Activated T-helper 2 cell treated with anti-CD3 and anti-CD28 coated beads, Interferon-gamma antibody, Interleukin-2, Interleukin-4, amounts not matched to agents 10 μg/mL and 5 μg/mL and 100 μg/mL, durations not matched to agents 14 hours and 24 hours and 36 hours (primary cell): Measurements from ENCODE around the gene NRDC. TPM values are rescaled to one million over a fixed set of nuclear protein-coding genes. Genes with fewer than 3 reads are reported as not detected.
A peak's percentile ranks its signal among the peaks of the same experiment; 100 is the strongest.
"Not testable (repeated sequence)": the region's sequence is repeated elsewhere in the genome, so short reads cannot be mapped to it uniquely, and the experiment has no call there.

Experiments used
- DNase-seq: peaks from one replicate; pipeline ENCODE4 v3.0.0; 2021; ENCODE audit warnings: low spot score
- H3K27ac Mint-ChIP-seq: one replicate; pipeline ENCODE4 v1.8.0; 2021; ENCODE audit warnings: mixed read lengths
- H3K27me3 Mint-ChIP-seq: one replicate; pipeline ENCODE4 v1.8.0; 2021; ENCODE audit warnings: low read depth, mixed read lengths
- H3K36me3 Mint-ChIP-seq: one replicate; pipeline ENCODE4 v1.8.0; 2021; ENCODE audit warnings: low read depth, mixed read lengths
- H3K4me1 Mint-ChIP-seq: one replicate; pipeline ENCODE4 v1.8.0; 2021; ENCODE audit warnings: low read depth, mixed read lengths
- H3K4me3 Mint-ChIP-seq: one replicate; pipeline ENCODE4 v1.8.0; 2021; ENCODE audit warnings: low read depth, mild to moderate bottlenecking, moderate library complexity, mixed read lengths
- H3K9me3 Mint-ChIP-seq: one replicate; pipeline ENCODE4 v1.8.0; 2021; ENCODE audit warnings: mixed read lengths
- intact Hi-C: fragments of 100-400 bp; cut with micrococcal nuclease; formaldehyde crosslinking; loops from one replicate; pipeline ENCODE4 v1.15.1; 2023
- total RNA-seq: library from RNA; stranded (reverse); gene quantifications from 2 replicates; pipeline ENCODE4 v1.2.3, GENCODE V29; 2022

NRDC gene
- total RNA-seq, 1 donor from 2014 or later: 182 TPM

GRCh38 chr1:51907079-51907702 lies 28.7 kb upstream of the NRDC start:
- intact Hi-C loops: no loop called here
- Mint-ChIP-seq H3K27ac (no peak overlapping the region), H3K9me3 (peaks cover 4% of the 10 kb centered on the region), H3K4me1 (no peaks in the 10 kb centered on the region), H3K4me3 (no peak overlapping the region), H3K27me3 (peaks cover 19% of the 10 kb centered on the region), H3K36me3 (no peaks in the 10 kb centered on the region)
- no peak for DNase-seq

- intact Hi-C loops: no loop called here
- Mint-ChIP-seq H3K36me3 (no peaks in the 10 kb centered on the region), H3K4me1 (no peaks in the 10 kb centered on the region), H3K9me3 (peaks cover 4% of the 10 kb centered on the region), H3K4me3 (no peak overlapping the region), H3K27ac (no peak overlapping the region), H3K27me3 (peaks cover 18% of the 10 kb centered on the region)
- no peak for DNase-seq
Observed at GRCh38 chr1:51906306-51907078, 28.0 kb upstream of the NRDC start.

- no peak overlapping the region for H3K27ac Mint-ChIP-seq
- H3K27me3 Mint-ChIP-seq: peaks cover 20% of the 10 kb centered on the region
- no peaks in the 10 kb centered on the region for H3K4me1 Mint-ChIP-seq
- intact Hi-C loops: no loop called here
- no peak overlapping the region for H3K4me3 Mint-ChIP-seq
- DNase-seq: no peak
- no peaks in the 10 kb centered on the region for H3K36me3 Mint-ChIP-seq
- H3K9me3 Mint-ChIP-seq: peaks cover 4% of the 10 kb centered on the region
Observed at GRCh38 chr1:51902456-51902855, 23.9 kb upstream of the NRDC start.

GRCh38 chr1:51901151-51901550 lies 22.6 kb upstream of the NRDC start:
- peaks cover 19% of the 10 kb centered on the region for H3K27me3 Mint-ChIP-seq
- peaks cover 5% of the 10 kb centered on the region for H3K4me1 Mint-ChIP-seq
- H3K36me3 Mint-ChIP-seq: no peaks in the 10 kb centered on the region
- H3K4me3 Mint-ChIP-seq: no peak overlapping the region
- intact Hi-C loops: no loop called here
- no peak for DNase-seq
- H3K9me3 Mint-ChIP-seq: no peaks in the 10 kb centered on the region
- no peak overlapping the region for H3K27ac Mint-ChIP-seq

DNA sequence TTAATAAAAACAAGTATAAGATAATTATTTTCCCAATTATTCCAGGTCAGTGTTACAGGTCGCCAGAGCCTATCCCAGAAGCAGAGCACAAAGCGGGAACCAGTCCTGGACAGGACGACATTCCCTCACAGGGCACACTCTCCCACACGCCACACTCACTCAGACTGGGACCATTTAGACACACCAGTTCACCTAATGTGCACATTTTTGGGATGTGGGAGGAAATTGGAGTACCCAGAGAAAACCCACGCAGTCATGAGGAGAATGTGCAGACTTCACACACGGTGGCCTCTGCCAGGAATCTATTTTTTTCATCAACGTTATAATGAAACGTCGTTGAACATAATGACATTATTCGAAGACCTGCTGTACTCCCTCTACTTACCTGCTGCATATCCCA lies 20.5 kb upstream of the NRDC start:
- intact Hi-C loops: no loop called here
- H3K4me1 Mint-ChIP-seq: peaks cover 5% of the 10 kb centered on the region
- no peaks in the 10 kb centered on the region for H3K36me3 Mint-ChIP-seq
- DNase-seq: no peak
- no peak overlapping the region for H3K4me3 Mint-ChIP-seq
- H3K27me3 Mint-ChIP-seq: peaks cover 31% of the 10 kb centered on the region
- no peak overlapping the region for H3K27ac Mint-ChIP-seq
- H3K9me3 Mint-ChIP-seq: no peaks in the 10 kb centered on the region

- no peaks in the 10 kb centered on the region for H3K36me3 Mint-ChIP-seq
- H3K9me3 Mint-ChIP-seq: no peaks in the 10 kb centered on the region
- no peak for DNase-seq
- H3K27ac Mint-ChIP-seq: no peak overlapping the region
- peaks cover 39% of the 10 kb centered on the region for H3K27me3 Mint-ChIP-seq
- H3K4me1 Mint-ChIP-seq: peaks cover 5% of the 10 kb centered on the region
- intact Hi-C loops: no loop called here
- H3K4me3 Mint-ChIP-seq: no peak overlapping the region
Observed at GRCh38 chr1:51898090-51898734, 19.7 kb upstream of the NRDC start.

GRCh38 chr1:51897699-51898031 lies 19.1 kb upstream of the NRDC start:
- Mint-ChIP-seq H3K4me1 (peaks cover 5% of the 10 kb centered on the region), H3K4me3 (no peak overlapping the region), H3K27me3 (peaks cover 44% of the 10 kb centered on the region), H3K36me3 (no peaks in the 10 kb centered on the region), H3K27ac (no peak overlapping the region), H3K9me3 (no peaks in the 10 kb centered on the region)
- intact Hi-C loops: loop anchor here (1.0 kb wide), 1 partner anchor 105 kb away; no protein-coding TSS in a partner anchor
- DNase-seq: no peak

- intact Hi-C loops, H3K27ac Mint-ChIP-seq, H3K4me3 Mint-ChIP-seq, H3K9me3 Mint-ChIP-seq, H3K4me1 Mint-ChIP-seq, H3K36me3 Mint-ChIP-seq, DNase-seq: not testable (repeated sequence)
- H3K27me3 Mint-ChIP-seq: peaks cover 57% of the 10 kb centered on the region
Observed at GRCh38 chr1:51894748-51895147, 16.2 kb upstream of the NRDC start.

DNA sequence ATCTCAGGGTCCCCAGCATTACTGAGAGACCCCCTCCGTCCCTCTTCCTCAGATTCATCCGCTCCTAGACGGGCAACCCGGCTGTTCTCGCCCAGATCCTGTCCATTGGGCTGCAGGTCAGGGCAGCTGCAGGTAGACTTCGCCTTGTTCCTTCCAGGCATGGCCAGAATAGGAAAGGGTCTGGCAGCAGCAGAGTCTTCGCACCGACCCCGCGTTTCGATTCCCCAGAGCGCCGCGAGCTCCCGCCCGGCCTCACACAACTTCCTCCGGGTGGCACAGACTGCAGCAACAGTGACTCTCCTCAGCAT lies 265 bp downstream of the NRDC start:
- no peaks in the 10 kb centered on the region for H3K9me3 Mint-ChIP-seq
- intact Hi-C loops: loop anchor here (1.0 to 10.0 kb wide), 4 partner anchors 36 to 526 kb away; partner anchors contain the start of genes ORC1, PRPF38A and TXNDC12
- H3K27ac Mint-ChIP-seq: no peak overlapping the region
- no peak overlapping the region for H3K4me3 Mint-ChIP-seq
- DNase-seq: no peak
- peaks cover 8% of the 10 kb centered on the region for H3K27me3 Mint-ChIP-seq
- H3K36me3 Mint-ChIP-seq: peaks cover 23% of the 10 kb centered on the region
- H3K4me1 Mint-ChIP-seq: peaks cover 34% of the 10 kb centered on the region

- Mint-ChIP-seq H3K4me1 (peaks cover 32% of the 10 kb centered on the region), H3K9me3 (no peaks in the 10 kb centered on the region), H3K27me3 (peaks cover 2% of the 10 kb centered on the region), H3K27ac (no peak overlapping the region), H3K36me3 (peaks cover 26% of the 10 kb centered on the region), H3K4me3 (no peak overlapping the region)
- DNase-seq: no peak
- intact Hi-C loops: loop anchor here (1.0 to 10.0 kb wide), 4 partner anchors 35 to 527 kb away; partner anchors contain the start of genes ORC1, PRPF38A and TXNDC12
Observed at GRCh38 chr1:51877434-51878307, 856 bp downstream of the NRDC start.

DNA sequence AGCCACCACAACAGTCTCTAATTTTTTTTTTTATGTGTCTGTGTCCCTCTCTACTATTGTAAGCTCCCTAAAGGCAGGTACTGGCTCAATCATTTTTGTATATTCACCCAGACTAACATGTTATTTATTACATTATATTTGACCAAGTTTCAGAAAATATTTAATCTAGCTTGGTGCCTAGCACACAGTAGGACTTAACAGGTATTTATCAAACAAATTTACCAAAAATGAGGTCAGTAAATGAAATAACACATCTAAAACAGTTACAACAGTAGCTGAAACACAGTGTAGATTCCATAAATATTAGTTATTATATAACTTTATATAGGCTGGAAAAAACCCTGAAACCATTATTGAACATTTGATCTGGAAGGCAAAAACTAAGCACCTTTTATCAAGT lies 2.7 kb downstream of the NRDC start:
- no peaks in the 10 kb centered on the region for H3K27me3 Mint-ChIP-seq
- no peak for DNase-seq
- no peak overlapping the region for H3K27ac Mint-ChIP-seq
- peaks cover 45% of the 10 kb centered on the region for H3K4me1 Mint-ChIP-seq
- intact Hi-C loops: loop anchor here (5.0 to 10.0 kb wide), 2 partner anchors 34 to 331 kb away; no protein-coding TSS in a partner anchor
- no peaks in the 10 kb centered on the region for H3K9me3 Mint-ChIP-seq
- H3K36me3 Mint-ChIP-seq: peaks cover 39% of the 10 kb centered on the region
- H3K4me3 Mint-ChIP-seq: peak overlapping the region; percentile 66

- Mint-ChIP-seq H3K9me3 (no peaks in the 10 kb centered on the region), H3K27me3 (no peaks in the 10 kb centered on the region), H3K4me1 (peaks cover 46% of the 10 kb centered on the region), H3K36me3 (peaks cover 42% of the 10 kb centered on the region), H3K4me3 (peak overlapping the region; percentile 66), H3K27ac (peak overlapping the region; percentile 24)
- intact Hi-C loops: loop anchor here (5.0 to 10.0 kb wide), 2 partner anchors 33 to 331 kb away; no protein-coding TSS in a partner anchor
- DNase-seq: no peak
Observed at GRCh38 chr1:51875291-51875772, 3.2 kb downstream of the NRDC start.
